Adipocyte (in vitro differentiated cells): Measurements from ENCODE around the gene IFIT3.

ENCODE experiments used
- DNase-seq: peaks from one replicate; pipeline ENCODE4 v3.0.0-alpha.2; 2015; ENCODE audit warnings: low read depth
- H3K27me3 ChIP-seq: replicated peaks from 2 replicates; pipeline ENCODE4 v1.7.0; 2013; ENCODE audit warnings: mild to moderate bottlenecking, low read length, moderate library complexity; ENCODE audit not compliant: control insufficient read depth, insufficient read depth
- H3K36me3 ChIP-seq: 2 replicates; pipeline ENCODE4 v1.7.0; 2013; ENCODE audit warnings: low read length, mild to moderate bottlenecking, moderate library complexity; ENCODE audit not compliant: control insufficient read depth, insufficient read depth, severe bottlenecking
- H3K4me1 ChIP-seq: 2 replicates; pipeline ENCODE4 v1.7.0; 2013; ENCODE audit warnings: mild to moderate bottlenecking, low read length, moderate library complexity; ENCODE audit not compliant: control insufficient read depth, insufficient read depth
- H3K4me3 ChIP-seq: 2 replicates; pipeline ENCODE4 v1.7.0; 2013; ENCODE audit warnings: mild to moderate bottlenecking, low read length, moderate library complexity
- H3K9ac ChIP-seq: 2 replicates; pipeline ENCODE4 v1.7.0; 2013; ENCODE audit warnings: mild to moderate bottlenecking, low read length, moderate library complexity
- H3K9me3 ChIP-seq: 2 replicates; pipeline ENCODE4 v1.7.0; 2013; ENCODE audit warnings: mild to moderate bottlenecking, low read length, moderate library complexity; ENCODE audit not compliant: control insufficient read depth

Gene IFIT3

DNA sequence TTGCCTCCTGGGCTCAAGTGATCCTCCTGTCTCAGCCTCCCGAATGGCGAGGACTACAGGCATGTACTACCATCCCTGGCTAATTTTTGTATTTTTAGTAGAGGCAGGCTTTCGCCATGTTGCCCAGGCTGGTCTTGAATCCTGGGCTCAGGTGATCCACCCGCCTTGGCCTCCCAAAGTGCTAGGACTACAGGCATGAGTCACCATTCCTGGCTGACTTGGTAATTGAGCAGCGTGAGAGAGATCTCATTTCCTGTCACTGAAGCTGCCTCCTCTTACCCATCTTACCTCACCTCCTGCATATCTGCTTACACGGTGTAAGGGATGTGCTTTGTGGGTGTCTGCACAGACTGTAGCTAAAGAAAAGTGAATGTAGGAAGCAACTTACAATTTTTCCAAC lies 9.7 kb downstream of the IFIT3 start:
- Histone ChIP-seq H3K27me3 (no peaks in the 10 kb centered on the region), H3K9ac (no peak overlapping the region), H3K9me3 (no peaks in the 10 kb centered on the region), H3K4me1 (peaks cover 31% of the 10 kb centered on the region), H3K4me3 (no peak overlapping the region), H3K36me3 (peaks cover 30% of the 10 kb centered on the region)
- DNase-seq = no peak

DNA sequence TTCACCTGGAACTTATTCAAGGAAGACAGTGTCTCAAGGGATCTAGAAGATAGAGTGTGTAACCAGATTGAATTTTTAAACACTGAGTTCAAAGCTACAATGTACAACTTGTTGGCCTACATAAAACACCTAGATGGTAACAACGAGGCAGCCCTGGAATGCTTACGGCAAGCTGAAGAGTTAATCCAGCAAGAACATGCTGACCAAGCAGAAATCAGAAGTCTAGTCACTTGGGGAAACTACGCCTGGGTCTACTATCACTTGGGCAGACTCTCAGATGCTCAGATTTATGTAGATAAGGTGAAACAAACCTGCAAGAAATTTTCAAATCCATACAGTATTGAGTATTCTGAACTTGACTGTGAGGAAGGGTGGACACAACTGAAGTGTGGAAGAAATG lies 10.9 kb downstream of the IFIT3 start:
- H3K4me1 ChIP-seq = peaks cover 28% of the 10 kb centered on the region
- H3K9me3 ChIP-seq = no peaks in the 10 kb centered on the region
- no peak overlapping the region for H3K9ac ChIP-seq
- H3K36me3 ChIP-seq = peaks cover 30% of the 10 kb centered on the region
- no peak for DNase-seq
- no peaks in the 10 kb centered on the region for H3K27me3 ChIP-seq
- H3K4me3 ChIP-seq = no peak overlapping the region

DNA sequence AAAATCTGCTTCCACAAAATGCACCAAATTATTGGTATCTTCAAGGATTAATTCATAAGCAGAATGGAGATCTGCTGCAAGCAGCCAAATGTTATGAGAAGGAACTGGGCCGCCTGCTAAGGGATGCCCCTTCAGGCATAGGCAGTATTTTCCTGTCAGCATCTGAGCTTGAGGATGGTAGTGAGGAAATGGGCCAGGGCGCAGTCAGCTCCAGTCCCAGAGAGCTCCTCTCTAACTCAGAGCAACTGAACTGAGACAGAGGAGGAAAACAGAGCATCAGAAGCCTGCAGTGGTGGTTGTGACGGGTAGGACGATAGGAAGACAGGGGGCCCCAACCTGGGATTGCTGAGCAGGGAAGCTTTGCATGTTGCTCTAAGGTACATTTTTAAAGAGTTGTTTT lies 12.1 kb downstream of the IFIT3 start:
- DNase-seq = no peak
- Histone ChIP-seq H3K9ac (no peak overlapping the region), H3K36me3 (peaks cover 30% of the 10 kb centered on the region), H3K27me3 (no peaks in the 10 kb centered on the region), H3K4me1 (peaks cover 18% of the 10 kb centered on the region), H3K9me3 (no peaks in the 10 kb centered on the region), H3K4me3 (no peak overlapping the region)

DNA sequence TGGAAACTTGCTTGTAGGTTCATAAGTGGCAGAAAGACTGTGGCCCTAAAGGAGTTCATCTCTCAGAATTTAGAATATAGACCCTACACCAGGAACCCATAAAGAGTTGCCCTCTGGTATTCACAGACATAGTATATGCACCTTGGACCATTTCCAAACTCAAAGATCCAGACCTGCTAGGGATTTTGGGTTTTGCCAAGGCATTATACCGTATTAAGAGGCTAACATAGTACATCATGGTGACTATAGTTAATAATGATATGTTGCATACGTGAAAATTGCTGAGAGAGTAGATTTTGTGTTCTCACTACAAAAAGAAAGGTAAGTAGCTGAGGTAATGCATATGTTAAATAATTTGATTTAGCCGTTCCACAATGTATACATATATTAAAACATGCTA lies 13.9 kb downstream of the IFIT3 start:
- H3K9me3 ChIP-seq = no peaks in the 10 kb centered on the region
- no peaks in the 10 kb centered on the region for H3K27me3 ChIP-seq
- no peak for DNase-seq
- no peak overlapping the region for H3K4me3 ChIP-seq
- no peak overlapping the region for H3K9ac ChIP-seq
- peaks cover 20% of the 10 kb centered on the region for H3K4me1 ChIP-seq
- peaks cover 30% of the 10 kb centered on the region for H3K36me3 ChIP-seq

DNA sequence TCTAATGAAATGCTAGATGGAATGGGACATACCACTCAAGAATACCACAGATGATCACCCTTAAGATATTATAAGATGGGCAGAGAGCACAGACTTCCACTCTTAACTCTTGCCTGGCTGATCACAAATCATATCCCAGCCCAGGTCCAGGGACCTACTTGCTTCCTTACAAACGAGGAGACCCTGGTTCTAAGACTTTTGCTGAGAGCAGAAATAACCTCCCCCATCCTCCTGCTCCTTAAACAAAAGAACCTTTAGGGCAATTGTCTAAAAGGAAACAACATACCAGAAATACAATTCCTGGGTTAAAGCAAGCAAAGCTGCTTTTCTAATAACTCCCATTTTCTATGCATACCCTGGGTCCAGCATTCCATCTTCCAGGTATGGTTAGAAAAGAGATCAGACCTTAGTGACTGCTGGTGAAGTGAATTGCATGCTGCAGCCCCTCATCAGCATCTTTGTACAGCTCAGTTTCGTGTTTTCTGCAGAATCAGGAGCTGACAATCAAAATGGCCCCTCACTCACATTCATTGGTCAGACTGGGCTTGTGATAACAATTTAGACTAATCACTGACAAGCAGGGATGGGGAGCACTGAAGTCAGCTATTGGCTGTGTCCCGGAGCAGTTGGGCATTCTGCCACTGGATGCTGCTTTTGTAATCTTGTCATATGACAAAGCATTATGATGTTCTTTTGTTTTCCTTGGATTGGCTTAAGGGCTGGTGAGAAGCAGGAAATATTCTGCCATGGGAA lies 14.6 kb downstream of the IFIT3 start:
- H3K36me3 ChIP-seq = peaks cover 30% of the 10 kb centered on the region
- peaks cover 28% of the 10 kb centered on the region for H3K4me1 ChIP-seq
- H3K4me3 ChIP-seq = peak overlapping the region; percentile 64
- DNase-seq = peak; percentile 52
- H3K9ac ChIP-seq = no peak overlapping the region
- H3K27me3 ChIP-seq = no peaks in the 10 kb centered on the region
- H3K9me3 ChIP-seq = no peaks in the 10 kb centered on the region

DNA sequence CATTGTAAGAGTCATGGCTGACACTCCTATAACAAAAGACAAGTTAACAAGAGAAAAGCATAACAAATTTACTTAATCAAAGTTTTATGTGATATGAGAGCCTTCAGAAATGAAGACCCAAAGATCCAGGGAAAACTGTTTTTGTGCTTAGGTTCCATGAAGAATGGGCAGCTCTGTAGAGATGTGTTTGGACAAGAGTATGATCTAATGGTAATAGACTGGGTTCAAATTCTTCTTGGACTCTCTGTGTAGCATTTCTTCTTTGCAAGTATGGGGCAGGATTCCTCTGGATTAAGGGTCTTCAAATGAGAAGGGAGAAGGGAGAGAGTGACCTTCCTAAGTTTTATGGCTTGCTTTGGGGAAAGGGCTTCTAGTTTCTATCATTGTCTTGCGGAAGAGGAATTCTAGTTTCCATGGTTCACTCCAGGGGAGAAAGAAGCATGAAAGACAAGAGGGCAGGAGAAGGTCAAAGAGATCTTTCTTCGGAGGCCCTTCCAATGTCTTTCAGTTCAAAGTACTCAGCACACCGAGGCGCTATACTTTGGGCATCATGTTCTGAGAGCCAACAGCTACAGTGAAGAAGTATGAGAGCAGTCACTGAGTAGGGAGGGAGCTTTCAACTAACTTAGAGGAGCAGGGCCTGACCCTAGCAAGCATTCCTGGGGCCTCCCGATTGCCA lies 15.4 kb downstream of the IFIT3 start:
- H3K27me3 ChIP-seq = no peaks in the 10 kb centered on the region
- H3K9ac ChIP-seq = no peak overlapping the region
- peaks cover 36% of the 10 kb centered on the region for H3K4me1 ChIP-seq
- H3K36me3 ChIP-seq = peaks cover 25% of the 10 kb centered on the region
- DNase-seq = no peak
- no peaks in the 10 kb centered on the region for H3K9me3 ChIP-seq
- no peak overlapping the region for H3K4me3 ChIP-seq

DNA sequence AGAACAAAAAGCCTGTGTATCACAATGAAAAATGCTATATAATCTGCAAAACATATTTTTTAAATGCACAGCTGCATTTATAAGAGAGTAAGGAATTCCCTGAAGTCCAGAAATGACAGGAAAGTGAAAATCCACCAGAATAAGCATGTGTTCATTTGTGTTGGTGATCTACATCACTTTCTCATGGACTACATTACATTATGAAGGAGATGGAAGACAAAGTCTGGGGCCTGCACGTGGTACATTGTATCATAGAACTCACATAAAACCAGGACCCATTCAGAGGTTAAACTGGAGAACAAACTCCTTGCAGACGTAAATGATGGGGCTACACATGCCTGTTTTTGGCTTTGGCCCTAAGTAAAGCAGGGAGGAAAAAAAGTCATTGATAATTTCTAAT lies 16.4 kb downstream of the IFIT3 start:
- Histone ChIP-seq H3K4me1 (peaks cover 41% of the 10 kb centered on the region), H3K9ac (no peak overlapping the region), H3K9me3 (no peaks in the 10 kb centered on the region), H3K4me3 (no peak overlapping the region), H3K36me3 (peaks cover 16% of the 10 kb centered on the region), H3K27me3 (no peaks in the 10 kb centered on the region)
- no peak for DNase-seq

DNA sequence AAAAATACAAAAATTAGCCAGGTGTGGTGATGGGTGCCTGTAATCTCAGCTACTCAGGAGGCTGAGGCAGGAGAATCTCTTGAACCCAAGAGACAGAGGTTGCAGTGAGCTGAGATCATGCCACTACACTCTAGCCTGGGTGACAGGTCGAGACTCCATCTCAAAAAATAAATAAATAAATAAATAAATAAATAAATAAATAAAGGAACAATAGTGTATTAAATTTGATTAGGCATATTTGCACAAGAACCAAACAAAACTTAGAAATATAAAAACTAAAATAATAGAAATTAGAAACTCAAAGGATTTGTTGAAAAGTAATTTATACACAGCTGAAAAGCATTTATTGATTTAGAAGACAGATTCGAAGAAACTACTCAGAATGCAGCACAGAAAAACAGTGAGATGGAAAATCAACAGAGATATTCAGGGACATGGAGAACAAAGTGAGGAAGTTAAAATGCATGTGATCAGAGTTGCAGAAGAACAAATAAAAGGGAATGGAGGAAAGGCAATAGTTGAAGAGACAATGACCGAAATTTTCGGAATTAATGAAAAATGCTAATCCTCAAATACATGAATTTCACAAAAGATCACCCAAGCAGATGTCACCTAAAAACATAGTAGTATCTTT lies 17.7 kb downstream of the IFIT3 start:
- Histone ChIP-seq H3K4me3 (no peak overlapping the region), H3K27me3 (no peaks in the 10 kb centered on the region), H3K4me1 (peaks cover 44% of the 10 kb centered on the region), H3K9me3 (no peaks in the 10 kb centered on the region), H3K9ac (no peak overlapping the region), H3K36me3 (peaks cover 6% of the 10 kb centered on the region)
- no peak for DNase-seq

DNA sequence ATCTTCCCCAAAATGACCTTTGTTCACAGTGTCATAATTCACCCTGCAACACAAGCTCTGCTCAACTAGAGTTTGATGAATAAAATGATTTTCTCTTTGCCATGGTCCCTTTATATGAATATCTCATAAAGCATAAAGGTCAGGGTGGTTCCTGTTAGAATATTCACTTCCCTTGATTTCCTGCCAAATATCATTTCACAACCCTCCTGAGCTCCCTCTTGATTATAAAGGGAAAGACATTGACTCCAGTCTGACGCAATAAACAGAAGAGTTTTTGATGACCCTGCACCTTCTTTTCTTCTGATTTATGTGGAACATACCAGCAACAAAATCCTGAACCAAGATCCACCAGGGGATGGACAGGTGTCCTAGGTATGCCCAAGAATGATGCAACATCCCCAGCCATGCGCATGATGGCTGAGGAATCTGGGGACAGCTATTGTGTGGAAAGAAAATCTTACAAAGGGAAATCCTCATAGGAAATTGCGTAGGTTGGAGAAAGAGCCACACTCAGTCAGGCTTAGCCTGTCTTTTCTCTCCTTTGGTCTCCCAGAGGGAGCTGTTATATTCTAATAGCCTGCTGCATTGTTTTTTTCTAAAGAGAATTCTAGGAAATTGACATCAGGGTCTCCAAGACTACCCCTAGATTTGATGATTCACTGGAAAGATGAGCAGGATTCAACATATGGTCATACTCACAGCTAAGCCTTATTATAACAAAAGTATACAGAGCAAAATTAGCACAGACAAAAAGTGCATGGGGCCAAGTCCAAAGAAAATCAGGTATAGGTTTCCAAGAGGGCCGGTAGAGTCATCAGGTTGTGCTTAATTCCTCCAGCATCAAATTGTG lies 18.8 kb downstream of the IFIT3 start:
- H3K4me1 ChIP-seq = peaks cover 55% of the 10 kb centered on the region
- peak; percentile 76 for DNase-seq
- H3K9me3 ChIP-seq = no peaks in the 10 kb centered on the region

DNA sequence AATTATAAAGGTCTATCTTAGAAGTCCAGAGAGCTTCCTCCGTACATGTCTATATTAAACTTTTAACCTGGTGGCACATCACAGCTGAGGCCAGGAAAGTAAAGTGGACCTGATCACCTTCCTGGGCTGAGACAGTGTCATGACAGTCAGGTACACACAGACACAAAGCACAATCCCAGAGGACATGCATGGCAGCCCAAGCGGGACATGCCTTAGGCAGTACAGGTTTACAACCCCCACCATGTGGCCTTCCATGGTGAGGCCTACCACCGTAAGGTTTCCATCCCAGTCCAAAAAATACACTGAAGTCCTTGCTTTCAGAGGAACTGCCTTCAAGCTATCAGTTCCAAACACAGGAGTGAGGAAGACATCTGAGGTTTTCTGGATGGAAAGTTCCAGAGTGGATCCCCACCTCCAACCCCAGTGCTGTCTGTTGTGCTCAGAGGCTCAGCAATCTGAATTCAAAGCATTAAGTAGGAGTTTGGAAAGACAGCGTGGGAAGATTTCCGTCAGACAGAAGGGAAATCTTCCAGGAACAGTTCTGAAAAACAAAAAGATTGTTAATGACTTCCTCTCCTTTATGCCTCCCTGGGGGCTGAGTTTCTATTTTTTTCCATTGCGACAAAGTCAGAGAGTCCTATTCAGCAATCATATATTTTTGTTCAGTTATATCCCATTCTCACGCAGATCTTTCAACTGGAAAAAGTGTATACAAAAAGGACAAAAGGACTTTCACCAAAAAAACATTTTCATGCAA lies 20.1 kb downstream of the IFIT3 start:
- peaks cover 61% of the 10 kb centered on the region for H3K4me1 ChIP-seq
- no peak overlapping the region for H3K4me3 ChIP-seq
- H3K9me3 ChIP-seq = no peaks in the 10 kb centered on the region
- H3K36me3 ChIP-seq = no peaks in the 10 kb centered on the region
- H3K9ac ChIP-seq = no peak overlapping the region
- H3K27me3 ChIP-seq = no peaks in the 10 kb centered on the region
- DNase-seq = no peak

More for the DNA sequence above, 18.8 kb downstream of the IFIT3 start:
- no peak overlapping the region for H3K9ac ChIP-seq
- H3K27me3 ChIP-seq = no peaks in the 10 kb centered on the region
- H3K36me3 ChIP-seq = no peaks in the 10 kb centered on the region
- peak overlapping the region; percentile 5 for H3K4me3 ChIP-seq
